Neural crest cell (in vitro differentiated cells): ENCODE measurements around the gene PTPRCAP. TPM values are rescaled to one million over a fixed set of nuclear protein-coding genes. Genes with fewer than 3 reads are reported as not detected.

Source experiments
- DNase-seq: peaks from one replicate; pipeline ENCODE4 v3.0.0; 2021; ENCODE audit warnings: low read depth, mixed read lengths, low spot score
- H3K27ac Mint-ChIP-seq: one replicate; pipeline ENCODE4 v1.8.0; 2021; ENCODE audit warnings: mild to moderate bottlenecking, mixed read lengths; ENCODE audit not compliant: unreplicated experiment
- H3K27me3 Mint-ChIP-seq: 2 replicates; pipeline ENCODE4 v1.8.0; 2021; ENCODE audit warnings: low read depth, mild to moderate bottlenecking, mixed read lengths
- H3K36me3 Mint-ChIP-seq: 2 replicates; pipeline ENCODE4 v1.8.0; 2021; ENCODE audit warnings: low read depth, mild to moderate bottlenecking, mixed read lengths
- H3K4me1 Mint-ChIP-seq: 2 replicates; pipeline ENCODE4 v1.8.0; 2021; ENCODE audit warnings: mixed read lengths
- H3K4me3 Mint-ChIP-seq: one replicate; pipeline ENCODE4 v1.8.0; 2021; ENCODE audit warnings: mild to moderate bottlenecking, mixed read lengths
- H3K9me3 Mint-ChIP-seq: 2 replicates; pipeline ENCODE4 v1.8.0; 2021; ENCODE audit warnings: mixed read lengths
- total RNA-seq: library from RNA; stranded (reverse); gene quantifications from 2 replicates; pipeline ENCODE4 v1.2.1, GENCODE V29; 2021
- TF ChIP-seq, protein P1 (sequence below): fragments of 200-600 bp; sonication (generic); conservative IDR thresholded peaks from 2 replicates; pipeline ENCODE4 v1.5.0; 2021; ENCODE audit warnings: antibody characterized with exemption, mild to moderate bottlenecking

PTPRCAP gene
- total RNA-seq, 1 donor from 2014 or later, result 0.84 TPM

DNA sequence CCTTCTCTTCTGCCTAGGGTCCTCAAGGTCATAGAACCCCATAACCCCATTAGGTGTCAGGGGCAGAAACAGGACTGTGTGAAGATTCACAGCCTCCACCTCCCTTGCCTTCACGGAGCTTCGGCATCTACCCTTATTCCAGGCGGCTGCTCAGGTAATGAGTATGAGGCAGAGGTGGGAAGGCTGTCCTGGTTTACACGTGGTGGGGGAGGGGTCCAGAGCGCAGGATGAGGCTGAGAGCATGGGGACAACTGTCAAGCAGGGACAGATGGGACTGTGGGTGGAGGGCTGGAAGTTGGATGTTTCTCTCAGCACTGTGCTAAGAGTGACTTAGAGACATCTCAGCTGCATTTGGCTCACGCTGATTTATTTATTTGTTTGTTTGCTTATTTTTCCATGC is 50.0 kb downstream of the PTPRCAP start:
- Mint-ChIP-seq H3K4me3 (peak overlapping the region; percentile 75), H3K36me3 (no peaks in the 10 kb centered on the region), H3K9me3 (no peaks in the 10 kb centered on the region), H3K27me3 (peaks cover 36% of the 10 kb centered on the region), H3K27ac (no peak overlapping the region), H3K4me1 (peaks cover 23% of the 10 kb centered on the region)
- DNase-seq, result no peak
- TF ChIP-seq, protein P1, sequence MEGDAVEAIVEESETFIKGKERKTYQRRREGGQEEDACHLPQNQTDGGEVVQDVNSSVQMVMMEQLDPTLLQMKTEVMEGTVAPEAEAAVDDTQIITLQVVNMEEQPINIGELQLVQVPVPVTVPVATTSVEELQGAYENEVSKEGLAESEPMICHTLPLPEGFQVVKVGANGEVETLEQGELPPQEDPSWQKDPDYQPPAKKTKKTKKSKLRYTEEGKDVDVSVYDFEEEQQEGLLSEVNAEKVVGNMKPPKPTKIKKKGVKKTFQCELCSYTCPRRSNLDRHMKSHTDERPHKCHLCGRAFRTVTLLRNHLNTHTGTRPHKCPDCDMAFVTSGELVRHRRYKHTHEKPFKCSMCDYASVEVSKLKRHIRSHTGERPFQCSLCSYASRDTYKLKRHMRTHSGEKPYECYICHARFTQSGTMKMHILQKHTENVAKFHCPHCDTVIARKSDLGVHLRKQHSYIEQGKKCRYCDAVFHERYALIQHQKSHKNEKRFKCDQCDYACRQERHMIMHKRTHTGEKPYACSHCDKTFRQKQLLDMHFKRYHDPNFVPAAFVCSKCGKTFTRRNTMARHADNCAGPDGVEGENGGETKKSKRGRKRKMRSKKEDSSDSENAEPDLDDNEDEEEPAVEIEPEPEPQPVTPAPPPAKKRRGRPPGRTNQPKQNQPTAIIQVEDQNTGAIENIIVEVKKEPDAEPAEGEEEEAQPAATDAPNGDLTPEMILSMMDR, result no peak

DNA sequence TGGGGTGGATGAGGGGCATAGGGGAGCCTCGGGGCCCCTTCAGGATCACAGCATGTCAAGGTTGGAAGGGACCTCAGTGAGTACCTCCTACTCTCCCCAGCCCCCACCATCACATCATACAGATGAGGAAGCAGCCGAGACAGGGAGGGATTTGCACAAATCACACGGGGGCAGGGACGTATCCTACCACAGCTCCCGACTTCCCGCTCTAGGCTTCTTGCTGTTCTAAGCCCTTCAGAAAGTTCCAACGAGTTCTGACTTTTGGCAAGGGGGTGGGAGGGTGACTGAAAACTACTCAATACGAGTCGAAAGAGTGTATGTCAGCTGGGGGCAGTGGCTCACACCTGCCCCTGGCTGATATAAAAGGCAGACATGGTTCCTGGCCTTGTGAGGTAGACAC is 50.4 kb downstream of the PTPRCAP start:
- no peak for DNase-seq
- TF ChIP-seq, protein P1, result no peak
- Mint-ChIP-seq H3K36me3 (no peaks in the 10 kb centered on the region), H3K4me3 (peak overlapping the region; percentile 75), H3K4me1 (peaks cover 21% of the 10 kb centered on the region), H3K9me3 (no peaks in the 10 kb centered on the region), H3K27me3 (peaks cover 38% of the 10 kb centered on the region), H3K27ac (no peak overlapping the region)

Other genes starting within 250 kb of the PTPRCAP start
- gene GRK2, start 171.2 kb downstream of the PTPRCAP start, total RNA-seq, result 51.3 and 55.1 TPM in 2 replicates
- gene ANKRD13D, start 148.4 kb downstream of the PTPRCAP start, total RNA-seq, result 58.9 and 71.8 TPM in 2 replicates
- 3.0 and 3.3 TPM in 2 replicates for gene SSH3, start 134.2 kb downstream of the PTPRCAP start, total RNA-seq
- gene POLD4, start 84.1 kb downstream of the PTPRCAP start, total RNA-seq, result 3.7 and 7.1 TPM in 2 replicates
- gene CLCF1, start 64.1 kb downstream of the PTPRCAP start, total RNA-seq, result 0.41 and 0.68 TPM in 2 replicates
- gene RAD9A, start 45.7 kb downstream of the PTPRCAP start, total RNA-seq, result 46.1 and 49.4 TPM in 2 replicates
- 222 and 223 TPM in 2 replicates for gene PPP1CA, start 35.8 kb downstream of the PTPRCAP start, total RNA-seq
- gene TBC1D10C, start 33.6 kb downstream of the PTPRCAP start, total RNA-seq, result 0.66 and 1.8 TPM in 2 replicates
- gene CARNS1, start 22.0 kb downstream of the PTPRCAP start, total RNA-seq, result 0.07 and 0.12 TPM in 2 replicates
- 48.4 and 55.0 TPM in 2 replicates for gene RPS6KB2, start 9.2 kb downstream of the PTPRCAP start, total RNA-seq
- gene CORO1B, start 5.8 kb upstream of the PTPRCAP start, total RNA-seq, result 79.0 and 89.5 TPM in 2 replicates
- not detected in 2 replicates for gene GPR152, start 15.0 kb upstream of the PTPRCAP start, total RNA-seq
- gene CABP4, start 17.7 kb upstream of the PTPRCAP start, total RNA-seq, result not detected in 2 replicates
- 37.3 and 40.8 TPM in 2 replicates for gene TMEM134, start 31.6 kb upstream of the PTPRCAP start, total RNA-seq
- gene AIP, start 45.3 kb upstream of the PTPRCAP start, total RNA-seq, result 48.7 and 50.1 TPM in 2 replicates
- gene PITPNM1, start 67.7 kb upstream of the PTPRCAP start, total RNA-seq, result 81.5 and 109 TPM in 2 replicates
- gene CDK2AP2, start 70.5 kb upstream of the PTPRCAP start, total RNA-seq, result 32.0 and 32.8 TPM in 2 replicates
- not detected in 2 replicates for gene CABP2, start 85.8 kb upstream of the PTPRCAP start, total RNA-seq
- gene GSTP1, start 146.1 kb upstream of the PTPRCAP start, total RNA-seq, result 776 and 780 TPM in 2 replicates
- 182 and 191 TPM in 2 replicates for gene NDUFV1, start 169.3 kb upstream of the PTPRCAP start, total RNA-seq
- 11.0 and 13.9 TPM in 2 replicates for gene NUDT8, start 192.3 kb upstream of the PTPRCAP start, total RNA-seq
- gene TBX10, start 202.1 kb upstream of the PTPRCAP start, total RNA-seq, result not detected in 2 replicates
- not detected in 2 replicates for gene ACY3, start 213.0 kb upstream of the PTPRCAP start, total RNA-seq
- gene ALDH3B2, start 236.9 kb upstream of the PTPRCAP start, total RNA-seq, result not detected in 2 replicates